WTC11 (cell line): ENCODE data around the gene NES. TPM values are rescaled to one million over a fixed set of nuclear protein-coding genes. Genes with fewer than 3 reads are reported as not detected.
A peak's percentile ranks its signal among the peaks of the same experiment; 100 is the strongest.

ENCODE experiments used
- ATAC-seq: fragments of 200-7000 bp; cut with Tn5 transposase; 2 replicates; pipeline ENCODE4 v1.10.0; 2021; ENCODE audit warnings: mild to moderate bottlenecking, moderate library complexity
- CTCF ChIA-PET: fragments of 300-600 bp; sonication (Branson Sonifier 250); formaldehyde crosslinking; loops from one replicate; lab custom pipeline; 2021; ENCODE audit warnings: antibody characterized with exemption; lab: Charles Lee
- POLR2A ChIA-PET: fragments of 350-600 bp; sonication (Branson Sonifier 250); formaldehyde crosslinking; loops from one replicate; lab custom pipeline; 2021; ENCODE audit warnings: antibody characterized with exemption; lab: Charles Lee
- DNase-seq: peaks from one replicate; pipeline ENCODE4 v3.0.0; 2021; ENCODE audit warnings: low spot score
- H3K27ac Mint-ChIP-seq: 2 replicates; pipeline ENCODE4 v1.8.0; 2021; ENCODE audit warnings: mixed read lengths
- H3K27me3 Mint-ChIP-seq: 2 replicates; pipeline ENCODE4 v1.8.0; 2021; ENCODE audit warnings: low read depth, mild to moderate bottlenecking, moderate library complexity, mixed read lengths
- H3K36me3 Mint-ChIP-seq: 2 replicates; pipeline ENCODE4 v1.8.0; 2021; ENCODE audit warnings: mixed read lengths
- H3K4me1 Mint-ChIP-seq: 2 replicates; pipeline ENCODE4 v1.8.0; 2022; ENCODE audit warnings: mixed read lengths
- H3K4me3 Mint-ChIP-seq: 2 replicates; pipeline ENCODE4 v1.8.0; 2021; ENCODE audit warnings: mild to moderate bottlenecking, moderate library complexity, mixed read lengths
- H3K9me3 Mint-ChIP-seq: 2 replicates; pipeline ENCODE4 v1.8.0; 2021; ENCODE audit warnings: mixed read lengths
- ESRRA ChIP-seq: sonication (generic); formaldehyde crosslinking; IDR thresholded peaks from 2 replicates; pipeline ENCODE4 v1.8.1; 2022; ENCODE audit warnings: mild to moderate bottlenecking, missing genetic modification reagents, borderline replicate concordance
- ETV6 ChIP-seq: sonication (generic); formaldehyde crosslinking; IDR thresholded peaks from 2 replicates; pipeline ENCODE4 v1.8.1; 2022; ENCODE audit warnings: mild to moderate bottlenecking, missing genetic modification reagents
- GRHL2 ChIP-seq: fragments of 250-450 bp; sonication (Bioruptor Pico); IDR thresholded peaks from 2 replicates; pipeline ENCODE4 v1.8.0; 2022; ENCODE audit warnings: mild to moderate bottlenecking, moderate library complexity; ENCODE audit not compliant: insufficient replicate concordance, severe bottlenecking
- KAT7 ChIP-seq: sonication (generic); formaldehyde crosslinking; IDR thresholded peaks from 2 replicates; pipeline ENCODE4 v1.8.1; 2023; ENCODE audit warnings: missing genetic modification reagents, mild to moderate bottlenecking, borderline replicate concordance
- MXD4 ChIP-seq: fragments of 250-450 bp; sonication (Bioruptor Pico); IDR thresholded peaks from 2 replicates; pipeline ENCODE4 v1.8.0; 2021; ENCODE audit warnings: mild to moderate bottlenecking, moderate library complexity, borderline replicate concordance
- NFE2L1 ChIP-seq: sonication (generic); formaldehyde crosslinking; IDR thresholded peaks from 2 replicates; pipeline ENCODE4 v1.8.1; 2023; ENCODE audit warnings: missing genetic modification reagents
- NR3C1 ChIP-seq: sonication (generic); formaldehyde crosslinking; conservative IDR thresholded peaks from 2 replicates; pipeline ENCODE4 v1.8.1; 2023; ENCODE audit warnings: low read depth, mild to moderate bottlenecking, missing genetic modification reagents
- TCF7 ChIP-seq: sonication (generic); formaldehyde crosslinking; IDR thresholded peaks from 2 replicates; pipeline ENCODE4 v1.8.0; 2022; ENCODE audit warnings: mild to moderate bottlenecking, low read depth, missing genetic modification reagents, moderate library complexity
- ZNF219 ChIP-seq: sonication (generic); formaldehyde crosslinking; IDR thresholded peaks from 2 replicates; pipeline ENCODE4 v1.8.0; 2023; ENCODE audit warnings: missing genetic modification reagents, mild to moderate bottlenecking, borderline replicate concordance
- ZNF396 ChIP-seq: fragments of 250-450 bp; sonication (Bioruptor Pico); IDR thresholded peaks from 2 replicates; pipeline ENCODE4 v1.8.0; 2021; ENCODE audit warnings: mild to moderate bottlenecking, moderate library complexity, borderline replicate concordance
- ZNF416 ChIP-seq: fragments of 250-450 bp; sonication (Bioruptor Pico); IDR thresholded peaks from 2 replicates; pipeline ENCODE4 v1.9.0; 2021; ENCODE audit warnings: mild to moderate bottlenecking, inconsistent platforms
- ZNF423 ChIP-seq: fragments of 250-450 bp; sonication (Bioruptor Pico); IDR thresholded peaks from 2 replicates; pipeline ENCODE4 v2.1.2; 2022; ENCODE audit warnings: mild to moderate bottlenecking, moderate library complexity
- total RNA-seq: library from RNA; stranded (reverse); gene quantifications from 3 replicates; pipeline ENCODE4 v1.2.3, GENCODE V29; 2021
- TF ChIP-seq, protein P1 (sequence below): sonication (generic); formaldehyde crosslinking; IDR thresholded peaks from 2 replicates; pipeline ENCODE4 v1.8.1; 2022; ENCODE audit warnings: low read depth, missing genetic modification reagents, borderline replicate concordance
- TF ChIP-seq, protein P2 (sequence below): fragments of 250-450 bp; sonication (Bioruptor Pico); IDR thresholded peaks from 2 replicates; pipeline ENCODE4 v1.9.0; 2021; ENCODE audit warnings: mild to moderate bottlenecking
- TF ChIP-seq, protein P3 (sequence below): sonication (generic); formaldehyde crosslinking; IDR thresholded peaks from 2 replicates; pipeline ENCODE4 v1.8.0; 2023; ENCODE audit warnings: missing genetic modification reagents
- TF ChIP-seq, protein P4 (sequence below): sonication (generic); formaldehyde crosslinking; IDR thresholded peaks from 2 replicates; pipeline ENCODE4 v1.8.1; 2023; ENCODE audit warnings: mild to moderate bottlenecking, moderate library complexity, missing genetic modification reagents
- TF ChIP-seq, protein P5 (sequence below): fragments of 250-450 bp; sonication (Bioruptor Pico); IDR thresholded peaks from 2 replicates; pipeline ENCODE4 v1.9.0; 2021; ENCODE audit warnings: mild to moderate bottlenecking, borderline replicate concordance

The NES gene
- total RNA-seq, 1 experiment from 2014 or later = 127 TPM

DNA sequence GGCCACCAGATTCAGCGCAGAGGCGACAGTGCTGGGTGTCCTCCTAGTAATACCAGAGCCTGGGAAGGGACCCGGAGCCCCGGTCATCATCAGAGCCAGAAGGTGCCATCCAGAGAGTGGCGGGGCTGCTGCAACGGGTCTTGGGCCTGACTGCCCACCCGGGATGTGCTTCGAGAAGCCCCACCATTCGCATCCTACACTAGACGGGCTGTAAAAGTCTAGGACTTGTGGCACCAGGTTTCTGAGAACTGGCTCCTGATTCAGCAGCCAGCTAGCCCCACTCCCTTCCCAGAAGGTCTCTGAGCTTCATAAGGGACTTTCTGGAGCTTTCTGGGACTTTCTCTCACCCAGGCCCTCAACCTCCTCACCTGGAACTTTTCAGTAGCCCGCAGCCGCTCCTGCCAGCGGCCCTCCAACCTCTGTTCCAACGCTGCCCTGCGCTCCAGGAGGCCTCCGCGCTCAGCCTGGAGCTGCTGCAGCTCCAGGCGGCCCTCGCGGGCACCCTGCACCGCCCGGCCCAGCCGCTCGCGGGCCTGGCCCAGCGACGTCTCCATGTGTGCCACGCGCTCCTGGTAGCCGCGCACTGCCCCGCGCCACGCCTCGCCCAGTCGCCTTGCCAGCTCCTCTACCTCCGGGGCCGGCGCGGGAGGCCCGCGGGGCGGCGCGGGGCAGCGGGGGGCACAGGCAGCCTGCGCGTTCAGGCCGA lies 940 bp downstream of the NES start:
- Mint-ChIP-seq H3K4me1 (peaks cover 61% of the 10 kb centered on the region), H3K27ac (no peak overlapping the region), H3K4me3 (peak overlapping the region; percentile 76), H3K36me3 (peaks cover 23% of the 10 kb centered on the region), H3K9me3 (peaks cover 11% of the 10 kb centered on the region), H3K27me3 (peaks cover 36% of the 10 kb centered on the region)
- ChIA-PET CTCF (interaction anchor here (0.6 to 13.4 kb wide), 29 partner anchors 8 to 466 kb away, joined by 3 to 437 read pairs (median 7); partner anchors contain the start of genes BCAN, CRABP2, HAPLN2 and HDGF), POLR2A (interaction anchor here (0.8 to 6.5 kb wide), 12 partner anchors 8 to 75 kb away, joined by 3 to 150 read pairs (median 10); partner anchors contain the start of genes CRABP2, HAPLN2, HDGF and METTL25B)
- peak; percentile 37; the same call in 1 of the 2 replicates for TF ChIP-seq ZNF423 (CRISPR knock-in tag)
- TF ChIP-seq NR3C1 (CRISPR knock-in tag) = 0 out of 2 replicates have a peak, but pooled peaks have one; percentile 83
- TF ChIP-seq MXD4 (CRISPR knock-in tag) = no peak
- ATAC-seq (no peak), DNase-seq (no peak)

DNA sequence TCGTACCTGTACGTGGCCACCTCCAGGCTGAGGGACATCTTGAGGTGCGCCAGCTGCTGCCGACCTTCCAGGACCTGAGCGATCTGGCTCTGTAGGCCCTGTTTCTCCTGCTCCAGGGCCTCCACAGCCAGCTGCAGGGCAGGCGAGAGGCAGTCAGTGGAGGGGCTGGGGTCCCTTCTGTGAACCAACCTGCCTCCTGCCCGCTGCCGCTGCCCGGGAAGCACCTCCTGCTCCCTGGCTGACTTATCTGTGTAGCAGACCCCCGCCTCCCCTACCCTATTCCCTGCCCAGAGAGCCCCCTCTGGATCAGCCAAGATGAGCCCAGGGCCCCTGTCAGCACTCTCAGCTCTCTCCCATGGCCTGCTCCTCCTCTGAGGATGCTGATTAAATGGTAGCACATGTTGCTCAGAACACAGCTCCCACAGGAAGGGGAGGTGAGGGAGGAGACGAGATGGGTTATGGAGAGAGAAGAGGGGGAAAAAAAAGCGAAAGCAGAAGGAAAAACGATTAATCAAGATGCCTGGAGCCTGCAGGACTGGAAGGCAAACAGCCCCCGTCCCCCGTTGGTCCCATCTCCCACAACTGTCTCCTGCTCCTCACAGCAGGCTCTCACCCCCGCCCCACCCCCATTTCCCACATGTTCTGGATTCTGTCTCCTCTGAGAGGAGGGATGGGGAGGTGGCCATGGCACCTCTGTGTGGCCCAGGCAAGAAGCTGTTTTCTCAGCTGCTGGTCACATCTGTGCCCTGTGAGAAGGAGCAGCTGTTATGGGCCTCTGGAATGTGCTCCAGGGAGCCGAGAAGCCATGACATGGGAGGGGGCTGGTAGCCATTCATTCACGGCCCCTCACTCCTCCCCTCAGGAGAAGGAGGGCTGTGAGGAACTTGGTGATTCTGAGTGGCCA lies 1.7 kb downstream of the NES start:
- POLR2A ChIA-PET = interaction anchor here (1.1 to 6.5 kb wide), 10 partner anchors 7 to 76 kb away, joined by 3 to 150 read pairs (median 10); partner anchors contain the start of genes CRABP2, HAPLN2 and HDGF
- TF ChIP-seq, protein P1, sequence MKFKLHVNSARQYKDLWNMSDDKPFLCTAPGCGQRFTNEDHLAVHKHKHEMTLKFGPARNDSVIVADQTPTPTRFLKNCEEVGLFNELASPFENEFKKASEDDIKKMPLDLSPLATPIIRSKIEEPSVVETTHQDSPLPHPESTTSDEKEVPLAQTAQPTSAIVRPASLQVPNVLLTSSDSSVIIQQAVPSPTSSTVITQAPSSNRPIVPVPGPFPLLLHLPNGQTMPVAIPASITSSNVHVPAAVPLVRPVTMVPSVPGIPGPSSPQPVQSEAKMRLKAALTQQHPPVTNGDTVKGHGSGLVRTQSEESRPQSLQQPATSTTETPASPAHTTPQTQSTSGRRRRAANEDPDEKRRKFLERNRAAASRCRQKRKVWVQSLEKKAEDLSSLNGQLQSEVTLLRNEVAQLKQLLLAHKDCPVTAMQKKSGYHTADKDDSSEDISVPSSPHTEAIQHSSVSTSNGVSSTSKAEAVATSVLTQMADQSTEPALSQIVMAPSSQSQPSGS = no peak
- TF ChIP-seq ESRRA (CRISPR knock-in tag) = no peak
- TF ChIP-seq ZNF219 = no peak
- TF ChIP-seq ZNF416 (CRISPR knock-in tag) = no peak
- TF ChIP-seq, protein P2, sequence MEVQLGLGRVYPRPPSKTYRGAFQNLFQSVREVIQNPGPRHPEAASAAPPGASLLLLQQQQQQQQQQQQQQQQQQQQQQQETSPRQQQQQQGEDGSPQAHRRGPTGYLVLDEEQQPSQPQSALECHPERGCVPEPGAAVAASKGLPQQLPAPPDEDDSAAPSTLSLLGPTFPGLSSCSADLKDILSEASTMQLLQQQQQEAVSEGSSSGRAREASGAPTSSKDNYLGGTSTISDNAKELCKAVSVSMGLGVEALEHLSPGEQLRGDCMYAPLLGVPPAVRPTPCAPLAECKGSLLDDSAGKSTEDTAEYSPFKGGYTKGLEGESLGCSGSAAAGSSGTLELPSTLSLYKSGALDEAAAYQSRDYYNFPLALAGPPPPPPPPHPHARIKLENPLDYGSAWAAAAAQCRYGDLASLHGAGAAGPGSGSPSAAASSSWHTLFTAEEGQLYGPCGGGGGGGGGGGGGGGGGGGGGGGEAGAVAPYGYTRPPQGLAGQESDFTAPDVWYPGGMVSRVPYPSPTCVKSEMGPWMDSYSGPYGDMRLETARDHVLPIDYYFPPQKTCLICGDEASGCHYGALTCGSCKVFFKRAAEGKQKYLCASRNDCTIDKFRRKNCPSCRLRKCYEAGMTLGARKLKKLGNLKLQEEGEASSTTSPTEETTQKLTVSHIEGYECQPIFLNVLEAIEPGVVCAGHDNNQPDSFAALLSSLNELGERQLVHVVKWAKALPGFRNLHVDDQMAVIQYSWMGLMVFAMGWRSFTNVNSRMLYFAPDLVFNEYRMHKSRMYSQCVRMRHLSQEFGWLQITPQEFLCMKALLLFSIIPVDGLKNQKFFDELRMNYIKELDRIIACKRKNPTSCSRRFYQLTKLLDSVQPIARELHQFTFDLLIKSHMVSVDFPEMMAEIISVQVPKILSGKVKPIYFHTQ = no peak
- no peak for TF ChIP-seq ZNF396 (CRISPR knock-in tag)
- no peak for TF ChIP-seq ETV6
- TF ChIP-seq, protein P3, sequence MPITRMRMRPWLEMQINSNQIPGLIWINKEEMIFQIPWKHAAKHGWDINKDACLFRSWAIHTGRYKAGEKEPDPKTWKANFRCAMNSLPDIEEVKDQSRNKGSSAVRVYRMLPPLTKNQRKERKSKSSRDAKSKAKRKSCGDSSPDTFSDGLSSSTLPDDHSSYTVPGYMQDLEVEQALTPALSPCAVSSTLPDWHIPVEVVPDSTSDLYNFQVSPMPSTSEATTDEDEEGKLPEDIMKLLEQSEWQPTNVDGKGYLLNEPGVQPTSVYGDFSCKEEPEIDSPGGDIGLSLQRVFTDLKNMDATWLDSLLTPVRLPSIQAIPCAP (CRISPR knock-in tag) = 0 out of 2 replicates have a peak, but pooled peaks have one; percentile 24
- TF ChIP-seq, protein P4, sequence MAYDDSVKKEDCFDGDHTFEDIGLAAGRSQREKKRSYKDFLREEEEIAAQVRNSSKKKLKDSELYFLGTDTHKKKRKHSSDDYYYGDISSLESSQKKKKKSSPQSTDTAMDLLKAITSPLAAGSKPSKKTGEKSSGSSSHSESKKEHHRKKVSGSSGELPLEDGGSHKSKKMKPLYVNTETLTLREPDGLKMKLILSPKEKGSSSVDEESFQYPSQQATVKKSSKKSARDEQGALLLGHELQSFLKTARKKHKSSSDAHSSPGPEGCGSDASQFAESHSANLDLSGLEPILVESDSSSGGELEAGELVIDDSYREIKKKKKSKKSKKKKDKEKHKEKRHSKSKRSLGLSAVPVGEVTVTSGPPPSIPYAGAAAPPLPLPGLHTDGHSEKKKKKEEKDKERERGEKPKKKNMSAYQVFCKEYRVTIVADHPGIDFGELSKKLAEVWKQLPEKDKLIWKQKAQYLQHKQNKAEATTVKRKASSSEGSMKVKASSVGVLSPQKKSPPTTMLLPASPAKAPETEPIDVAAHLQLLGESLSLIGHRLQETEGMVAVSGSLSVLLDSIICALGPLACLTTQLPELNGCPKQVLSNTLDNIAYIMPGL = no peak
- TF ChIP-seq, protein P5, sequence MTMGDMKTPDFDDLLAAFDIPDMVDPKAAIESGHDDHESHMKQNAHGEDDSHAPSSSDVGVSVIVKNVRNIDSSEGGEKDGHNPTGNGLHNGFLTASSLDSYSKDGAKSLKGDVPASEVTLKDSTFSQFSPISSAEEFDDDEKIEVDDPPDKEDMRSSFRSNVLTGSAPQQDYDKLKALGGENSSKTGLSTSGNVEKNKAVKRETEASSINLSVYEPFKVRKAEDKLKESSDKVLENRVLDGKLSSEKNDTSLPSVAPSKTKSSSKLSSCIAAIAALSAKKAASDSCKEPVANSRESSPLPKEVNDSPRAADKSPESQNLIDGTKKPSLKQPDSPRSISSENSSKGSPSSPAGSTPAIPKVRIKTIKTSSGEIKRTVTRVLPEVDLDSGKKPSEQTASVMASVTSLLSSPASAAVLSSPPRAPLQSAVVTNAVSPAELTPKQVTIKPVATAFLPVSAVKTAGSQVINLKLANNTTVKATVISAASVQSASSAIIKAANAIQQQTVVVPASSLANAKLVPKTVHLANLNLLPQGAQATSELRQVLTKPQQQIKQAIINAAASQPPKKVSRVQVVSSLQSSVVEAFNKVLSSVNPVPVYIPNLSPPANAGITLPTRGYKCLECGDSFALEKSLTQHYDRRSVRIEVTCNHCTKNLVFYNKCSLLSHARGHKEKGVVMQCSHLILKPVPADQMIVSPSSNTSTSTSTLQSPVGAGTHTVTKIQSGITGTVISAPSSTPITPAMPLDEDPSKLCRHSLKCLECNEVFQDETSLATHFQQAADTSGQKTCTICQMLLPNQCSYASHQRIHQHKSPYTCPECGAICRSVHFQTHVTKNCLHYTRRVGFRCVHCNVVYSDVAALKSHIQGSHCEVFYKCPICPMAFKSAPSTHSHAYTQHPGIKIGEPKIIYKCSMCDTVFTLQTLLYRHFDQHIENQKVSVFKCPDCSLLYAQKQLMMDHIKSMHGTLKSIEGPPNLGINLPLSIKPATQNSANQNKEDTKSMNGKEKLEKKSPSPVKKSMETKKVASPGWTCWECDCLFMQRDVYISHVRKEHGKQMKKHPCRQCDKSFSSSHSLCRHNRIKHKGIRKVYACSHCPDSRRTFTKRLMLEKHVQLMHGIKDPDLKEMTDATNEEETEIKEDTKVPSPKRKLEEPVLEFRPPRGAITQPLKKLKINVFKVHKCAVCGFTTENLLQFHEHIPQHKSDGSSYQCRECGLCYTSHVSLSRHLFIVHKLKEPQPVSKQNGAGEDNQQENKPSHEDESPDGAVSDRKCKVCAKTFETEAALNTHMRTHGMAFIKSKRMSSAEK (CRISPR knock-in tag) = 0 out of 2 replicates have a peak, but pooled peaks have one; percentile 51
- TF ChIP-seq GRHL2 = no peak
- TF ChIP-seq TCF7 (CRISPR knock-in tag) = no peak
- no peak for TF ChIP-seq NFE2L1 (CRISPR knock-in tag)
- TF ChIP-seq KAT7 (CRISPR knock-in tag) = 0 out of 2 replicates have a peak, but pooled peaks have one; percentile 1

More for the DNA sequence above, 1.7 kb downstream of the NES start:
- 0 out of 2 replicates have a peak, but pooled peaks have one; percentile 0 for ATAC-seq
- no peak for DNase-seq
- H3K27ac Mint-ChIP-seq = peak overlapping the region; percentile 89
- H3K36me3 Mint-ChIP-seq = peaks cover 27% of the 10 kb centered on the region
- H3K4me3 Mint-ChIP-seq = peak overlapping the region; percentile 76
- CTCF ChIA-PET = interaction anchor here (1.3 to 13.4 kb wide), 13 partner anchors 9 to 217 kb away, joined by 4 to 437 read pairs (median 32); partner anchors contain the start of genes BCAN, CRABP2, HAPLN2 and MEF2D
- H3K4me1 Mint-ChIP-seq = peaks cover 63% of the 10 kb centered on the region
- H3K27me3 Mint-ChIP-seq = peaks cover 32% of the 10 kb centered on the region
- H3K9me3 Mint-ChIP-seq = peaks cover 11% of the 10 kb centered on the region
